GM12892 (cell line): ENCODE results near the gene SKA3.

Source experiments
- POLR2A ChIP-seq: IDR thresholded peaks from 2 replicates; pipeline ENCODE4 v1.6.1; 2011; ENCODE audit warnings: low read depth, low read length, control low read depth
- POLR2AphosphoS5 ChIP-seq: IDR thresholded peaks from 2 replicates; pipeline ENCODE4 v1.6.1; 2011; ENCODE audit warnings: low read depth, low read length, control low read depth

DNA sequence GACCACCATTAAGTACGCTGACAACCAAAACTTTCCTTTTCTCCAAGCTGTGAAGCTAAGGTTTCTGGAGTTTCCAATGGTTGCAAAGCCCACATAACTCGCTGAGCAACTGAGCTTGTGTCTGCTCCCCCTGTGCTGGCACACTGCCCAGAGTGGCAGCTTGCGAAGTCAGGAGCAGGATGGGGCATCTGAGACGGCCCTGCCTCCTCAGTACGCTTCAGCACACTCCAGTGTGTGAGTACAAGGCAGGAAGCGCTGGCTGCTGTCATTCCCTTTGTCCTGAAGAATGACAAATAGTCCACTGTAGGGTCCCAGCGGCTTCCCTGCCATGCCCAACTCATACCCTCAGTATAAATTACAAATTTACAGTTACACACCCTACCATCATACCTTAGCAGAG, 51.5 kb downstream of the SKA3 start:
- TF ChIP-seq POLR2A (no peak), POLR2AphosphoS5 (no peak)
